Colon (tissue), 2 donors: Measurements from ENCODE around the gene IL26.
"Not testable (repeated sequence)": the region's sequence is repeated elsewhere in the genome, so short reads cannot be mapped to it uniquely, and the experiment has no call there.

ENCODE experiments used
- FAIRE-seq: peaks from 2 replicates; lab custom pipeline; 2012; peaks lifted over from hg19 to GRCh38; lab: Jason Lieb, UNC
- donor health status: control.
- donor health status: control.

Gene IL26

GRCh38 chr12:68240079-68240478 lies 14.5 kb upstream of the IL26 start:
- FAIRE-seq, result no peak

GRCh38 chr12:68239309-68239982 lies 13.8 kb upstream of the IL26 start:
- FAIRE-seq, result no peak

GRCh38 chr12:68237619-68238018 lies 12.0 kb upstream of the IL26 start:
- FAIRE-seq, result no peak

GRCh38 chr12:68237078-68237477 lies 11.5 kb upstream of the IL26 start:
- FAIRE-seq, result no peak

GRCh38 chr12:68236421-68237059 lies 10.9 kb upstream of the IL26 start:
- FAIRE-seq, result no peak

- no peak for FAIRE-seq
These were observed 10.0 kb upstream of the IL26 start for GRCh38 chr12:68235576-68235975.

GRCh38 chr12:68234140-68234539 lies 8.5 kb upstream of the IL26 start:
- no peak for FAIRE-seq

GRCh38 chr12:68233498-68233897 lies 7.9 kb upstream of the IL26 start:
- no peak for FAIRE-seq

GRCh38 chr12:68231691-68232090 lies 6.1 kb upstream of the IL26 start:
- no peak for FAIRE-seq

GRCh38 chr12:68231229-68231628 lies 5.6 kb upstream of the IL26 start:
- FAIRE-seq, result no peak

- FAIRE-seq, result no peak
These were observed 4.3 kb upstream of the IL26 start for GRCh38 chr12:68229956-68230355.

GRCh38 chr12:68227356-68227755 lies 1.7 kb upstream of the IL26 start:
- FAIRE-seq, result no peak

- no peak for FAIRE-seq
These were observed 861 bp downstream of the IL26 start for GRCh38 chr12:68224613-68225285.

- FAIRE-seq, result peak; percentile 73
These were observed 2.4 kb downstream of the IL26 start for GRCh38 chr12:68223067-68223747.

- no peak for FAIRE-seq
These were observed 3.3 kb downstream of the IL26 start for GRCh38 chr12:68222326-68222725.

- no peak for FAIRE-seq
These were observed 4.1 kb downstream of the IL26 start for GRCh38 chr12:68221497-68221896.

GRCh38 chr12:68210875-68211274 lies 14.7 kb downstream of the IL26 start:
- no peak for FAIRE-seq

GRCh38 chr12:68209048-68209728 lies 16.4 kb downstream of the IL26 start:
- FAIRE-seq, result not testable (repeated sequence)

- no peak for FAIRE-seq
These were observed 18.3 kb downstream of the IL26 start for GRCh38 chr12:68207276-68207675.

- FAIRE-seq, result no peak
These were observed 19.2 kb downstream of the IL26 start for GRCh38 chr12:68206446-68206845.

GRCh38 chr12:68203460-68203875 lies 22.1 kb downstream of the IL26 start:
- FAIRE-seq, result no peak

GRCh38 chr12:68200854-68201253 lies 24.8 kb downstream of the IL26 start:
- FAIRE-seq, result no peak
